NCI-H1930 (cell line): ENCODE results near the gene MME.
A peak's percentile ranks its signal among the peaks of the same experiment; 100 is the strongest.

Source experiments
- DNase-seq, 2 experiments: peaks; one replicate each; lab custom pipeline; 2025; lab: John Stamatoyannopoulos, UW

MME gene

DNA sequence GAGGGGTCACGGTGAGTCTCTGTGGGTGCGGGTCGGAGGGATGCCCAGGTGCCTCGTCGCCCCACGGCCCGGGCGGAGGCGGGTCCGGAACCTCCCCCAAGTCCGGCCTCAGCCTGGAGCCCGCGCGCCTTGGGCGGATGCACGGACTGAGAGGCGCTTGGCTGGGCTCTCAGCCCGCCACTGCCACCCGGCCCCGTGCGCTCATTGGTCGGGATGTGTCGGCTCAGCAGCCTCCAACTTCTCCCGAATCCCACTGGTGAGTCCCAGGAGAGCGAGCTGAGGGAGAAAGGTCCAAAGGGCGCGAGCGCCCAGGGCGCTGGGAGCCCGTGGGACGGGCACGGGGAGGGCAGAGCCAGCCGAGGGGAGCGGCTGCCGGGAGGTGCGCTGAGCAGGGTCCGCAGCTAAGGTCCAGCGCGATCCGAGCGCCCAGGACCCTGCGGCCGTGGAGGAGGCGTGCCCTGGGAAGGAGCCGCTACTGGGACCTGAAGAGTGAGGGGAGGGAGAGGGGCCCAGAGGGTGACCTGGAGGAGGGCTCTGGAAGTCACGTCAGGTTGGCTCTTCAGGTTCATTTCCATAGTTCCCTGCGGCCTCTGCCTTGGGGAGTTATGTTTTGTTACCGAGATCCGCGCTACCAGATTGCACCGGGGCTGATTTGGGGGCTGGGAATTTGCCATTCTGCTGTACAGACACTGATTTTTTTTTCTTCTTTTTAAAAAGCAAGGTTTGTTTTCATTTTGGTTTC is at the start of gene MME:
MME (plus strand) TSS at position 574 of the 742 bp plus-strand sequence. CDS start 3,849 bp downstream, outside the sequence.
- peak in 1 of 2 experiments; percentile 8 for DNase-seq

DNA sequence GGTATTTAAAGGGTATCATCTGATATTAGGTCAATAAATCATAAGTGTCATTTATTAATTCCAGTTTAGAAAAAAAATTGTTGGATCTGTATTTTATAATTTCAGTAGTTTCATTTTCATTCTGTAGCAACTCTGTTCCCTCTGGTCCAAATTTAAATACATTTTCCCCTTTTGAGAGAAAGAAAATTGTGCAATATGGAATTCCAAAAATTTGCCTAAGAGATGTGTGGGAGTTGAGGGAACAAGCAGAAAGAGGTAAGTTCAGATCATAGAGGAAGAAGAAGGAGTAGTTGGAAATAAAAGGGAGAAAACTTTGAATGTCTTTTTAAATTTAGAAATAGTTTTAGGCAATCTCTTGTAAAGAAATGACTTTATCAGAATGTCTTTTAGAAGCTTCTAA is 48.9 kb upstream of the MME start:
- no peak for DNase-seq

DNA sequence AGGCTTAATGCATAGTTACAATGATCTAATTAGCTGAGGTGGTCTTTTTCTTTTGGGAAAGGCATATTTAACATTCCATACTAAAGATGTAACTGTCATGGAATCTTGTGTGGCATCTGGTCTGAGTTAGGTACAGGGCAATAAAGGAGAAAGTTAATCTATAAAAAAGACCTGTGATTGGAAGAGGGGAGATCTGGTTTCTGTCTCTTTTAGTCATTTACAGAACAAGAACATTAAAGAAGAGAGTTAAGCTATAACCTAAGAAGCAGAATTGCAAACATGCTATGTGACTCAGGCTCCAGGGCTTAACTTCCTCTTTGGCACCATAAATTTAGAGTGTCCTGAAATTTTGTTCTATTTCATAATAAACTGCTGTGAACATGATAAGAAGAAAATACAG is 47.2 kb upstream of the MME start:
- no peak for DNase-seq

DNA sequence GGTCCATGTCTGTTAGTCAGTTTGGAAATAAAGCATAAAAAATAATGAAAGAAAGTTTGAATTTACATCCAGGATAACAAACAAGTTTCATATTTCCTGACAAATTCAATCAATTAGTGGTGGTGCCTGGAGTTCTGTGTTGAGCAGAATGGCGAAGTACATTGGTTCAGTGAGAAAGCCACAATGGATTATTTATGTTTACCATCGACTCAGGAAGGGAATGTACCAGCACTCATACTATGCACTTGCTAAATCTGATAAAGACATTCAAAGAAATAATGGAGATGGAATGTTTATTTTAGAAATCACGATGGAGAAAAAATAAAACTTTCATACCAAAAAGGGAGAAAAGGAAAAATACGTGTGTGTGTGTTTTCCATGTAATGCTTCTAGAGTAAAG is 45.3 kb upstream of the MME start:
- no peak for DNase-seq

DNA sequence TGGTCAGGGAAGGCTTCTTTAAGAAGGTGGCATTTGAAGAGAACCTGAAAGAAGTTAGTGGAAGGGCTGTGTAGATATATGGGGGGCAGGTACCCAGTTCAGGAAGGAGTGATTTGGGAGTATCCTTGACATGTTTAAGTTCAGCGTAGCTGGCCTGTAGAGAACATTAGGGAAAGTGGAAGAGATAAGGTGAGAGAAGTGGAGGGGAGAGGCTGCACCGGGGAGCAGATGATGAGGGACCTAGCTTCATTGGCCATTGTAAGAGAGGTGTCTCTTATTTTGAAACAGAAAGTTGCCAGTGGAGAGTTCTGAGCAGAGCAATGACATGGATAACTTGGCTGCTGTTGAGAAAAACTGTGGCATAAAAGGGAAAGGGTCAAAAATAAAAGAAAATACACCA is 44.6 kb upstream of the MME start:
- no peak for DNase-seq

DNA sequence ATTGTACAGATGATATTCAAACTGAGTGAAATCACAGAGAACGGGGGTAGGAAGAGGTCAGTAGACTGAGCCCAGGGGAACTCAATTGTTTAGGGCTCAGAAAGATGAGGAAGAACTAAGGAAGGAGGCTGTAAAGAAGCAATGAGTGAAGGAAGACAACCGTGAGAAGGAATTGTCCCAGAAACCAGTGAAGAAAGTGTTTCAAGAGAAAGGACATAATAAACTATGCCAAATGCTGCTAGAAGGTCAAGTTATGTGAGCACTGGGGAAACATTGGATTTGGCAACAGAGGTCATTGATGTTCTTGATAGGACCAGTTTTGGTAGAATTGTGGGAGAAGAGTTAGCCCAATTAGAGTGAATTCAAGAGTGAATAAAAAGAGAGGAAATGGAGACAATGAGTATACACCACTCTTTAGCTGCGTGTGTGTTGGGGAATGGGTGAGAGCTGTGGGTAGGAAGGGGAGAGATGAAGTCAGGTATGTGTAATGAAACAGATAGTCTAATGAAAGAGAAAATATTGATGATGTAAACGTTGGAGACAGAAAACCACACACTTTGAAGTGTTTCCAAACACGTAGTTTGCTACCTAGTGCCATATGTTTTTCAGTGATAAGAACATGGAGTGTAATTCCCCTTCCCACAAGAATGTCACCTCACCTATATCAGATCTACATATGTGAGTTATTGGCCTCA is 42.5 kb upstream of the MME start:
- no peak for DNase-seq

DNA sequence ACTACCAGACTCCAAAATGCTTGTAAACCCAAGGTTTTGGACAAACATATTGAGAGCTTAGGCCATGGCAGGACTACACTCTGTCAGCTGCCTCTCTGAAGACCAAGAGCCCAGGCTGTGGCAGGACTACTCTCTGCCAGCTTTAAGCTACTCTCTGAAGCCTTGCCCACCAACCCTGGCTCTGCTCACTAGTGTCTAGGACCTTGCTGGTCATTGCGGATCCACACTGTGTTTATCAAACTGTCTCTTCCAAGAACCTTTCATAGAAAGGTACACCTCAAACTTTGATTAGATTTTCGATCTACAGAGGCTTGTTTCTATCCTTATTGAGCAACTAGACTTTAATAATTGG is 41.9 kb upstream of the MME start:
- no peak for DNase-seq

DNA sequence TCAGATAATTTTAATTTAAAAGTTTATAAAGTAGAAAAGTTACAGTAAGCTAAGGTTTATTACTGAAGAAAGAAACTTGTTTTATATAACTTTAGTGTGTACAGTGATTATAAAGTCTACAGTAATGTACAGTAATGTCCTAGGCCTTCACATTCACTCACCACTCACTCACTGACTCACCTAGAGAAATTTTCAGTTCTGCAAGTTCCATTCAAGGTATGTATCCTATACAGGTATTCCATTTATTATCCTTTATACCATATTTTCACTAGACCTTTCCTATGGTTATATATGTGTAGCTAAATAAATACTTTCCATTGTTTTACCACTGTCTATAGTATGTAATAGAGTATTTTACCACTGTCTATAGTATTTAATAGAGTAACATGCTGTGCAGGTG is 33.2 kb upstream of the MME start:
- DNase-seq, result no peak

DNA sequence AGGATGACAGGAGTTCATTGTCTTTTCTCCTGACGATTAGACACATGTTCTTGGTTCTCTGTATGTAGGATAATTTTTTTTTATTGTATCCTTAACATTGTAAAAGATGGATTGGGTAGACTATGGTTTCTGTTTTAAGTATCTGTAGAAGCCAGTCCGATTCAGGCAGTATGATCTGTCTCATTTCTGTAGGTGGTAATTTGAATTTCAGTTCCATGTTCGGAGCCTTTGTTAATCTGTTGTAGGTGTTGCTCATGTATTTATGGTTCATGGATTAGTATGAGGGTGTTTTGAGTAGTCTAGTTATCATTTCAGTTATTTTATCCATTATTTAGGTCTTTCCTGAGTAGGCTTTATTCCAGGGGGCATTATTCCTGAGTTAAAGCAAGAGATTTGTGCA is 32.4 kb upstream of the MME start:
- DNase-seq, result no peak

DNA sequence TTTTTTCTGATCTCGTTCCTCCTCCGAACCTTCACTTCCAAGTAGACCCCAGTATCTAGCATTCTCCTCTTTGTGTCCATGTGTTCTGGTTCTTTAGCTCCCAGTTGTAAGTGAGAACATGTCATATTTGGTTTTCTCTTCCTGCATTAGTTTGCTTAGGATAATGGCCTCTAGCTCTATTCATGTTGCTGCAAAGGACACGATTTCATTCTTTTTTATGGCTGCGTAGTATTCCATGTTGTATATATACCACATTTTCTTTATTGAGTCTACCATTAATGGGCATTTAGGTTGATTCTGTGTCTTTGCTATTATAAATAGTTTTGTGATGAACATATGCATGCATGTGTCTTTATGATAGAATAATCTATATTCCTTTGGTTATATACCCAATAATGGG is 30.2 kb upstream of the MME start:
- DNase-seq, result no peak

DNA sequence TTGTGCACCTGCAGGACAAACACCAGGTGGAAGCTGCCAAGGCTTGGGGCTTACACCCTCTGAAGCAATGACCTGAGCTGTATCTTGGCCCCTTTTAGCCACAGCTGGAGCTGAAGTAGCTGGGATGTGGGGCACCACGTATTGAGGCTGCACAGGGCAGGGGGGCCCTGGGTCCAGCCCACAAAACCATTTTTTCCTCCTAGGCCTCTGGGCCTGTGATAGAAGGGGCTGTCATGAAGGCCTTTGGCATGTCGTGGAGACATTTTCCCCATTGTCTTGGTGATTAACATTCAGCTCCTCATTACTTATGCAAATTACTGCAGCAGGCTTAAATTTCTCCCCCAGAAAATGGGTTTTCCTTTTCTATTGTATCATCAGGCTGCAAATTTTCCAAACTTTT is 27.6 kb upstream of the MME start:
- DNase-seq, result no peak

DNA sequence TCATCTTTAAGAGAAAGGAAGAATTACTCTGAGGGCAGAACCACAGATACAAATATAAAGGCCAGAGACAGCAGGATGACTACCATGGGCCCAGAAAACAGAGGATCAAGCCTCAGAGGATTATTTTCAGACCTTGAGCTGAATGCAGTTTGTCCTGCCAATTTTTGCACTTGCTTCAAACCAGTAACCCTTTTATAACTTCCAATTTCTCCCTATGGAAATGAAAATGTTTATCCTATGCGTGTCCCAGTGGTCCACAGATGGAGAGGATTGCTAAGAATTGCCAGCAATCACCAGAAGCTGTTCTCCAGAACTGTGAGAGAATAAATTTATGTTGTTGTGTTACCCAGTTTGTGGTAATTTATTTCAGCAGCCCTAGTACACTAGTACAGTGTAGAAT is 26.4 kb upstream of the MME start:
- DNase-seq, result no peak

DNA sequence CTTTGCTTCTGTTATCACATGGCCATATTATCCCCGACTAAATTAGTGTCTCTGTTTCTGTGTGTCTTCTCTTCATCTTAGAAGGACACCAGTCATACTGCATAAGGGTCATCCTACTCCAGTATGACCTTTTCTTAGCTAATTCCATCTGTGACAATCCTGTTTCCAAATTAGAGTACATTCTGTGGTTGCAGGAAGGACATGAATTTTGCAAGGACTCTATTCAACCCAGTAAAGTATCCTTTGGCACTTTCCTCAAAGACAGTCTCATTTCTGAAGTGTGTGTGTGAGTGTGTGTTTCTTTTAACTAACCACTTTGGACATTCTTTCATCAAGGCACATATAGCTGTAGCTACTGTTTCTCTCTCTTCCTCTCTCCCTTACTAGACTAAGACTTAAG is 15.2 kb upstream of the MME start:
- DNase-seq, result no peak

DNA sequence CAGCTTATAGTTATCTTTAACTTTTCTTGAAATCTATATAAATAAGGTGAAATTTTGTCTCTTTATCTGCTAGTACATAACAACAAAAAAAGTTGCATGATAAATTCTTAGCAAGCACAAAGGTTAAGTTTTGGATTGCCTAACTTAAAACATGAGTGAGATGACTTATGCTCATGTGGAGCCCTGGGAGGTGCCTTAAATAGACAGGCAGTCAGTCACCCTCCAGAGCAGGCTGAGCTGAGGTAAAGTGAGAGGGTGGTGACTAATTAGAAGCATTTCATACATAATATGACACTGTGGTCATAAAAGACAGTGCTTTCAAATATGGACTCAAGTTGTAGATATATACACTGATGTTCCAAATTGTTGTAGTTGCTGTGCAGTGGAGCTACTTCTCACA is 14.6 kb upstream of the MME start:
- no peak for DNase-seq

DNA sequence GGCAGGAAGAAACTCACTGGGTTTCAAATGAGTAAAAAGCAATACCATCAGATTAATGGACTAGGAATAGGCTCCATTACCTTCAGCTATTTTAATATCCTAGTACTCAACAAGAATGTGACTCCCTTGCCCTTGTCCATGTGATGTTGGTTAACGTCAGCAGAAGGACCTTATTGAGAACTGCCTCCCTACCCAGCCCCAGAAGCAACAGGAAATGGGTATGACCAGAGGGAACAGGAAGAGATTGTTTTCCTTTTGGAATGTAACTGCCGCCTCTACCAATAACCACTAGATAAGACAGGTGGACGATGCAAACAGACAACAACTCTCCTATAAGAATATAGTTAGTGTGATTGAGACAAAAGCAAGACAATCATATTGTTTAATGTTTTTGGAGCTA is 10.4 kb upstream of the MME start:
- no peak for DNase-seq

DNA sequence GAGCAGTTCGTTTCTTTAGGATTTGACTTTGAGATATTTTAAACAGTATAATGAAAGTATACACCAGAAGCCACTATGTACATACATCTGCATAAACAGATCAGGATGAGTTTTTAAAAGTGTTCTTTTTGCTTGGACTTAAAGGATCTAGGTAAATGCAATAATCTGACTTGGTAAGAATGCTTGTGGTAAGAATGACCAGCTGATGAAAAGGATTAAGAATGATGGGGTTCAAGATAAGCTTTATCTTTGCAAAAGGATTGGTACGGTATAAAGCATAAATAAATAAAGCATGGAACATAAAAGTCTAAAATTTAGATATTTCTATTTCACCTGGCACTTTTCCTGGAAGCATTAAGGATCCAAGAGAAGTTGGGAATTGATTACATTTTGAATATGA is 9.8 kb upstream of the MME start:
- DNase-seq, result no peak

DNA sequence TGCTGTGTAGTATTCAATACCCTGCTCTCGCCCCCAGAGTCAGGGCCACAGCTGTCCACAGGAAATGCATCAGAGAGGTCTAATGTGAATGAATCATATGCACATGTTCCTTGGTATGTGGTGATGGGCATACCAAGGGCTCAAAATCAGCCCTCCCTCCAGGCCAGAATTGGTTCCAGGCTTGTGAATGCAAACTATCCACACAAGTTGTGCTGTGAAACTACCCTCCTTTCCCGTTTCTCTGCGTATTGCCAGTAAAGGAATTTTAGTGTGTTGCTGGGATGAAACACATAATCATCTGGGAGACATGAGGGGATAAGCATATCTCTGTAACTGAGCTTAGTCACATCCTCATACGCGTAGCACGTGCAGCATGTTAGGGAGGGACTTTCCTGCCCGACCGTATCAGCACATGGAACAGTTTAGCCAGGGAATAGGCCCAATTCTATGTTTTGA is 9.2 kb upstream of the MME start:
- no peak for DNase-seq

DNA sequence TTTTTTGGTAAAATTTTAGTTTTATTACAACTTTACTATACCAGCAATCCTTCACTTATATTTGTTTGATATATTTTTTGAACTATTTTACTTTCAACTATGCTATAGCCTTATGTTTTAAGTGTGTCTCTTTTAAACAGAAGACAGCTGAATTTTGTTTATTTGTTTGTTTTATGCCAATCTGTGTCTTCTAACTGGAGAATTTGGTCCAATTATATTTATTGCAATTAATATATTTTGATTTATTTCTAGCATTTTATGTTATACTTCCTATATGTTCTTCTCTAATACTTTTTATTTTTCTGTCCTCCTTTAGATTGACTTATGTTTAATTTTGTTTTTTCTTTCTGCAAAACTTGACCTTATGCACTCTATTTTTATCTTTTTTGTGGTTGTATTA is 4.9 kb upstream of the MME start:
- DNase-seq, result no peak

DNA sequence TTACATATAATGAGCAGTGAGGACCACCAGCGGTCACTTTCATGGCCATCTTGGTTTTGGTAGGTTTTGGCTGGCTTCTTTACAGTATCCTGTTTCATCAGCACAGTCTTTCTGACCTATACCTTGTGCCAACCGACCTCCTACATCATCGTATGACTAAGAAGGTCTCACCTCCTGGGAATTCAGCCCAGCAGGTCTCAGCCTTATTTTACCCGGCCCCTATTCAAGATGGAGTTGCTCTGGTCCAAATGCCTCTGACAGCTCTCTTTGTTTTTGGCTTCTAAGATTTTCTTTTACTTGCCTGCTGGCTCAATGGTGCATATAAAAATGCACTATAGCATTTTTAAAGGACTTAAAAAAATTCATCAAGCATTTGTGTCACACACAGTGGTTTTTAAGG is 3.2 kb upstream of the MME start:
- no peak for DNase-seq

DNA sequence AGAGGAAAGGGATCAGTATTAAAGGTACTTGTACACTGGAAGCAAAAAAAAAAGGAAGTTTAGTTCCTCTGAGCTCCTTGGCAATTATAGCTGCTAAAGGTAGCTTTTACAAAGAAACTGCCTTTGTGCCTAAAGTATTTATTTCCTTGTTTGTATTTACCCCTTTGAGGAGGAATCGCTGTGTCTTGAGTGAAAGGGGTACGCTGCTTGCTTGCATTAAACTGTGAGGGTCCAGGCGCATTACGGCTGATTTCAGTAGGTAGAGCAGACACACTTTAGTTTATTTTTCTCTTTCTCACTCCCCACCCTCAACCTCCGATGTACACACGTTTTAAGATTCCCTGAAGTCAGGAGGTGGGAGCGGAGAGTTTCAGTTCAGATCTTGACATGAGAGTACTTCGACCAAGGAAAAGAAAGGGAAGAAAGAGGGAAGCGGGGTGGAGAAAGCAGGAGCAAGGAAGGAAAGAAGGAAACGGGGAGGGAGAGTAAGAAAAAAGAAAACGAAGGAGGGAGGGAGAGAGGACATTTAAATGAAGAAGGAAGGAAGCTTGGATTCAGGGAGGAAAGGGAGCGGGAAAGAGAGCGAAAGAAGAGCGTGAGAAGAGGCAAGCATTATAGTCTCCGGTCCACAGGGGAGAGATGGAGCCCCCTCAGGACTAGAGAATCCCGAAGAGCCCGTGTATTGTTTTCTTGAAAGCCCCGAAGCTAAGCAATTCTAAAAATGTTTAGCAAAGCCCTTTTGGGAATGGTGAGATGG is 1.2 kb upstream of the MME start:
- no peak for DNase-seq

DNA sequence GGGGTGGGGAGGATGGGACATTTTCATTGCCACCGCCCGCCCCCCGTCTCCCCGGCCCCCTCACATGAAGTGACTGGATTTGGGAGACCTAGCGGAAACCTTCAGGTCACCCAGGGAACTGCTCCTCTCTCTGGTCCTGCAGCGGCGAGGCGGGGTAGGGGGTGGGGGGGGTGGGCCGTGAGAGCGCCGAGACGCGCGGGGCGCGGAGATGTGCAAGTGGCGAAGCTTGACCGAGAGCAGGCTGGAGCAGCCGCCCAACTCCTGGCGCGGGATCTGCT is 712 bp upstream of the MME start:
- no peak for DNase-seq

DNA sequence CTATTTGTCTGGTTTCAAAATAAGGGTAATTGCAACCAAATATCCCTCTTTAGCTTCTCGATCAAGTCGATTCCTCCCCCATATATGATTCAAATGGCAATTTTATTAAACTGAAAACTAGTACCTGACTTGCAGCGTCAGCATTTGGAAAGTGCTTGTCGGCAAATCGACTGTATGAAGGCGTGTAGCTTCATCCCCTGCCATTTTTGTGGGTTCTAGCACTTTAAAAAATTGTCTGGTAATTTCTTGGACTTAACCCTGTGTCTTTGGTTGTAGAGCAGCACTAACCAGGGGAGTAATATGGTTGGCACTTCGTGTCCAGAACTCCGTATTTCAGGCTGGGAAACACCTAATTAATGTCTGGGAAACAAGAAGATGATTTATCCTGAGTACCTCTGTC is 573 bp downstream of the MME start:
- DNase-seq, result no peak

DNA sequence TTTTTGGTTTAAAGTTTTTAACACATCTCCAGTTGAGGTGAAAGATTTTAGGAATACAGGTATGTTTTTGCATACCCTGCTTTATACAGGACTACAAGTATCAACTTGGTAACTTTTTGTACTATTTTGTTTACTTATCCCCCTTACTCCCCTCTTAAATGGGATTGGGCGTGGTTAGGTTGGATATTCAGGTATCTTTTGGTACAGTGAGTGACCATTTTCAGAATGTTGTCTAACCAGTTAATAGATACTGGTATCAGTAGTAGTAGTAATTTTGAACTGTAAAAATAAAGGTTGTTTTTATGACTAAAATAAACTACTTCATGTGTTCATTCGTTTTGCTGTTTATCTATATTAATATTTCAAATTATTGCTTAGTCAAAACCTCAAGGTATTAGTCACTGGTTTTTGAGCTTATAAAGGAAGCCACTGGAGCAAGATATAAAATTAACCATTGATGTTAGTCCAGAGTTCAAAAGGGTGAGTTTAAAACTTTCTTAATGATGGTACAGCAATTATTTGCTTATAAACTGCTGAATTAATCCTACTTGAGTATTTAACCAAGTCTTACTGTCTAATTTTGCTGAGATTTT is 3.3 kb downstream of the MME start:
- no peak for DNase-seq
